Measurements from ENCODE around the gene CAPRIN1.

- no peak for TF ChIP-seq POLR2AphosphoS5 (IDR thresholded peaks at IDR 0.05; ENCODE audit: low read depth)
- no peak for TF ChIP-seq GABPA (IDR thresholded peaks at IDR 0.05; ENCODE audit: low read depth)
- TF ChIP-seq, protein P1, sequence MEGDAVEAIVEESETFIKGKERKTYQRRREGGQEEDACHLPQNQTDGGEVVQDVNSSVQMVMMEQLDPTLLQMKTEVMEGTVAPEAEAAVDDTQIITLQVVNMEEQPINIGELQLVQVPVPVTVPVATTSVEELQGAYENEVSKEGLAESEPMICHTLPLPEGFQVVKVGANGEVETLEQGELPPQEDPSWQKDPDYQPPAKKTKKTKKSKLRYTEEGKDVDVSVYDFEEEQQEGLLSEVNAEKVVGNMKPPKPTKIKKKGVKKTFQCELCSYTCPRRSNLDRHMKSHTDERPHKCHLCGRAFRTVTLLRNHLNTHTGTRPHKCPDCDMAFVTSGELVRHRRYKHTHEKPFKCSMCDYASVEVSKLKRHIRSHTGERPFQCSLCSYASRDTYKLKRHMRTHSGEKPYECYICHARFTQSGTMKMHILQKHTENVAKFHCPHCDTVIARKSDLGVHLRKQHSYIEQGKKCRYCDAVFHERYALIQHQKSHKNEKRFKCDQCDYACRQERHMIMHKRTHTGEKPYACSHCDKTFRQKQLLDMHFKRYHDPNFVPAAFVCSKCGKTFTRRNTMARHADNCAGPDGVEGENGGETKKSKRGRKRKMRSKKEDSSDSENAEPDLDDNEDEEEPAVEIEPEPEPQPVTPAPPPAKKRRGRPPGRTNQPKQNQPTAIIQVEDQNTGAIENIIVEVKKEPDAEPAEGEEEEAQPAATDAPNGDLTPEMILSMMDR (IDR thresholded peaks at IDR 0.05; ENCODE audit: insufficient read depth, low read length): no peak
Observed at GRCh38 chr11:34105957-34106504, 54.5 kb downstream of the CAPRIN1 start.

Data from HL-60 (cell line).